ENCODE results near the gene SH3RF1.

Gene SH3RF1

GRCh38 chr4:169158046-169158445 is 112.7 kb downstream of the SH3RF1 start:
- DNase-seq = no peak

- DNase-seq = no peak
These were observed 114.4 kb downstream of the SH3RF1 start for GRCh38 chr4:169156392-169156791.

GRCh38 chr4:169154121-169154520 is 116.6 kb downstream of the SH3RF1 start:
- no peak for DNase-seq

- DNase-seq = no peak
These were observed 117.2 kb downstream of the SH3RF1 start for GRCh38 chr4:169153481-169154087.

GRCh38 chr4:169152899-169153298 is 117.9 kb downstream of the SH3RF1 start:
- no peak for DNase-seq

- no peak for DNase-seq
These were observed 118.7 kb downstream of the SH3RF1 start for GRCh38 chr4:169152098-169152497.

- no peak for DNase-seq
These were observed 119.1 kb downstream of the SH3RF1 start for GRCh38 chr4:169151671-169152070.

- no peak for DNase-seq
These were observed 120.0 kb downstream of the SH3RF1 start for GRCh38 chr4:169150806-169151205.

- DNase-seq = no peak
These were observed 121.9 kb downstream of the SH3RF1 start for GRCh38 chr4:169148885-169149284.

GRCh38 chr4:169147191-169147590 is 123.6 kb downstream of the SH3RF1 start:
- no peak for DNase-seq

GRCh38 chr4:169144061-169144600 is 126.6 kb downstream of the SH3RF1 start:
- DNase-seq = no peak

- DNase-seq = no peak
These were observed 127.4 kb downstream of the SH3RF1 start for GRCh38 chr4:169143335-169143734.

- DNase-seq = no peak
These were observed 127.8 kb downstream of the SH3RF1 start for GRCh38 chr4:169142906-169143305.

- no peak for DNase-seq
These were observed 128.4 kb downstream of the SH3RF1 start for GRCh38 chr4:169142391-169142790.

- no peak for DNase-seq
These were observed 131.7 kb downstream of the SH3RF1 start for GRCh38 chr4:169139021-169139420.

GRCh38 chr4:169137558-169137920 is 133.2 kb downstream of the SH3RF1 start:
- DNase-seq = no peak

GRCh38 chr4:169136796-169137557 is 133.8 kb downstream of the SH3RF1 start:
- no peak for DNase-seq

- no peak for DNase-seq
These were observed 134.4 kb downstream of the SH3RF1 start for GRCh38 chr4:169136330-169136729.

- DNase-seq = no peak
These were observed 135.0 kb downstream of the SH3RF1 start for GRCh38 chr4:169135776-169136175.

GRCh38 chr4:169133932-169134331 is 136.8 kb downstream of the SH3RF1 start:
- DNase-seq = no peak

GRCh38 chr4:169132561-169133305 is 138.0 kb downstream of the SH3RF1 start:
- no peak for DNase-seq

- no peak for DNase-seq
These were observed 139.1 kb downstream of the SH3RF1 start for GRCh38 chr4:169131556-169132208.

- no peak for DNase-seq
These were observed 141.9 kb downstream of the SH3RF1 start for GRCh38 chr4:169128902-169129301.

All from activated gamma-delta T cell treated with Interleukin-2 at 50 U/mL for 16 hours (primary cell).